ENCODE measurements around the gene CSNK1D. TPM values are rescaled to one million over a fixed set of nuclear protein-coding genes. Genes with fewer than 3 reads are reported as not detected.

CSNK1D gene
- total and polyA plus RNA-seq, 2 donors (not counting 1 experiment from before 2014, with no cell fraction given) = 196 to 241 TPM

DNA sequence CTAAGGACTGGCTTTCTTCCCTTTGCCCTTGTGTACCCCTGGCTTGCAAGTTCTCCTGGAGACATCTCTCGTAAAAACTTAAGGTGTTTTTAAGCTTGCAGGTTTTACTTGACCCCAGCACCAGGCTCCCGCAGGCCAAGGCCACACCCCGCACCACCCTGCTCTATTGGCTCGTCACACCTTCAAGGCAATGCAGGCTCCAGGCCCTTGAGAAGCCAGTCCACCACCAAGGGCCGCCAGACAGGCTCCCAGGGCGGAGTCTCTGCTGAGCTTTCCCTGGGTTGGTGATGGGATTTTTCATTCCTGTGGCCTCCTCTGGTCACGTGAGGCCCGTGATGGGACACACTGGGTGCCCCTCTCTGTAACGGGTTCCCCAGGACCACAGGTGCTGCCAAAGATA is 9.9 kb downstream of the CSNK1D start:
- Histone ChIP-seq H3K27ac (ENCODE audit: low read length in 2 of 2) (no peak overlapping the region), H3K9ac (ENCODE audit: low read length) (no peak overlapping the region), H3K79me2 (ENCODE audit: control insufficient read depth, insufficient read depth, low read length) (peaks cover 95% of the 10 kb centered on the region), H3K9me3 (ENCODE audit: control extremely low read depth in 1 of 3, control insufficient read depth in 2 of 3, insufficient read depth in 1 of 3, low read length in 2 of 3) (no peaks in the 10 kb centered on the region), H2AFZ (ENCODE audit: insufficient read depth, low read depth, low read length, poor library complexity, severe bottlenecking) (no peak overlapping the region), H3K36me3 (replicated peaks in 1 of 2; ENCODE audit: control extremely low read depth in 1 of 2, control insufficient read depth in 1 of 2, extremely low read depth in 1 of 2, insufficient read depth in 2 of 2, low read length in 1 of 2) (peaks cover 6 to 92% of the 10 kb centered on the region in 2 experiments), H3K4me2 (replicated peaks; ENCODE audit: low read depth, low read length, poor library complexity, severe bottlenecking) (no peak overlapping the region), H4K20me1 (ENCODE audit: control insufficient read depth, insufficient read depth, low read length, poor library complexity, severe bottlenecking) (peaks cover 92% of the 10 kb centered on the region), H3K4me3 (ENCODE audit: control extremely low read depth in 1 of 5, extremely low read depth in 1 of 5, insufficient read depth in 1 of 5, low read depth in 2 of 5, low read length in 4 of 5) (no peak overlapping the region), H3K27me3 (replicated peaks in 1 of 4; ENCODE audit: control extremely low read depth in 1 of 4, control insufficient read depth in 3 of 4, insufficient read depth in 4 of 4, low read length in 3 of 4) (no peaks in the 10 kb centered on the region), H3K4me1 (ENCODE audit: control insufficient read depth in 2 of 2, insufficient read depth in 2 of 2, low read length in 2 of 2) (peaks cover 0 to 12% of the 10 kb centered on the region in 2 donors)
- TF ChIP-seq, protein P1, sequence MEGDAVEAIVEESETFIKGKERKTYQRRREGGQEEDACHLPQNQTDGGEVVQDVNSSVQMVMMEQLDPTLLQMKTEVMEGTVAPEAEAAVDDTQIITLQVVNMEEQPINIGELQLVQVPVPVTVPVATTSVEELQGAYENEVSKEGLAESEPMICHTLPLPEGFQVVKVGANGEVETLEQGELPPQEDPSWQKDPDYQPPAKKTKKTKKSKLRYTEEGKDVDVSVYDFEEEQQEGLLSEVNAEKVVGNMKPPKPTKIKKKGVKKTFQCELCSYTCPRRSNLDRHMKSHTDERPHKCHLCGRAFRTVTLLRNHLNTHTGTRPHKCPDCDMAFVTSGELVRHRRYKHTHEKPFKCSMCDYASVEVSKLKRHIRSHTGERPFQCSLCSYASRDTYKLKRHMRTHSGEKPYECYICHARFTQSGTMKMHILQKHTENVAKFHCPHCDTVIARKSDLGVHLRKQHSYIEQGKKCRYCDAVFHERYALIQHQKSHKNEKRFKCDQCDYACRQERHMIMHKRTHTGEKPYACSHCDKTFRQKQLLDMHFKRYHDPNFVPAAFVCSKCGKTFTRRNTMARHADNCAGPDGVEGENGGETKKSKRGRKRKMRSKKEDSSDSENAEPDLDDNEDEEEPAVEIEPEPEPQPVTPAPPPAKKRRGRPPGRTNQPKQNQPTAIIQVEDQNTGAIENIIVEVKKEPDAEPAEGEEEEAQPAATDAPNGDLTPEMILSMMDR (IDR thresholded peaks at IDR 0.05) = no peak
- TF ChIP-seq EZH2 (IDR thresholded peaks at IDR 0.05; ENCODE audit: borderline replicate concordance, insufficient read depth, low read depth, low read length, poor library complexity, severe bottlenecking) = no peak
- H3K27me3 Mint-ChIP-seq = no peaks in the 10 kb centered on the region
- ChIA-PET CTCF (no interaction called here), POLR2A (interaction anchor here (0.5 kb wide), 1 partner anchor 44 kb away, joined by 3 read pairs; no protein-coding TSS in a partner anchor)
- no peaks in the 10 kb centered on the region for H3K9me3 Mint-ChIP-seq (ENCODE audit: insufficient read depth)
- no peak overlapping the region for H3K4me3 Mint-ChIP-seq
- no peak overlapping the region for H3K27ac Mint-ChIP-seq
- peaks cover 25% of the 10 kb centered on the region for H3K4me1 Mint-ChIP-seq
- WGBS (ENCODE audit: insufficient coverage) = 98% methylated on average over 9 of the region's 9 CpGs
- DNase-seq (no peak), ATAC-seq (ENCODE audit: low read depth) (no peak)
- intact Hi-C loops (cut with micrococcal nuclease) = no loop called here

- Histone ChIP-seq H3K27me3 (replicated peaks in 1 of 4; ENCODE audit: control extremely low read depth in 1 of 4, control insufficient read depth in 3 of 4, insufficient read depth in 4 of 4, low read length in 3 of 4) (no peaks in the 10 kb centered on the region), H3K9me3 (ENCODE audit: control extremely low read depth in 1 of 3, control insufficient read depth in 2 of 3, insufficient read depth in 1 of 3, low read length in 2 of 3) (no peaks in the 10 kb centered on the region), H2AFZ (ENCODE audit: insufficient read depth, low read depth, low read length, poor library complexity, severe bottlenecking) (no peak overlapping the region), H3K4me3 (ENCODE audit: control extremely low read depth in 1 of 5, extremely low read depth in 1 of 5, insufficient read depth in 1 of 5, low read depth in 2 of 5, low read length in 4 of 5) (no peak overlapping the region), H3K36me3 (replicated peaks in 1 of 2; ENCODE audit: control extremely low read depth in 1 of 2, control insufficient read depth in 1 of 2, extremely low read depth in 1 of 2, insufficient read depth in 2 of 2, low read length in 1 of 2) (peaks cover 6 to 89% of the 10 kb centered on the region in 2 experiments), H3K4me2 (replicated peaks; ENCODE audit: low read depth, low read length, poor library complexity, severe bottlenecking) (no peak overlapping the region), H3K4me1 (ENCODE audit: control insufficient read depth in 2 of 2, insufficient read depth in 2 of 2, low read length in 2 of 2) (no peaks in the 10 kb centered on the region), H3K79me2 (ENCODE audit: control insufficient read depth, insufficient read depth, low read length) (peaks cover 93% of the 10 kb centered on the region), H3K9ac (ENCODE audit: low read length) (no peak overlapping the region), H3K27ac (ENCODE audit: low read length in 2 of 2) (no peak overlapping the region), H4K20me1 (ENCODE audit: control insufficient read depth, insufficient read depth, low read length, poor library complexity, severe bottlenecking) (peaks cover 90% of the 10 kb centered on the region)
- Mint-ChIP-seq H3K27ac (no peak overlapping the region), H3K9me3 (ENCODE audit: insufficient read depth) (no peaks in the 10 kb centered on the region), H3K4me1 (peaks cover 14% of the 10 kb centered on the region), H3K27me3 (no peaks in the 10 kb centered on the region), H3K4me3 (no peak overlapping the region)
- POLR2A ChIA-PET = no interaction called here
- CTCF ChIA-PET = interaction anchor here (0.9 kb wide), 1 partner anchor 26 kb away, joined by 4 read pairs; no protein-coding TSS in a partner anchor
- 73% methylated on average over 4 of the region's 4 CpGs for WGBS (ENCODE audit: insufficient coverage)
- ATAC-seq (ENCODE audit: low read depth) = no peak
- TF ChIP-seq EZH2 (IDR thresholded peaks at IDR 0.05; ENCODE audit: borderline replicate concordance, insufficient read depth, low read depth, low read length, poor library complexity, severe bottlenecking) = no peak
- TF ChIP-seq, protein P1 (IDR thresholded peaks at IDR 0.05) = no peak
- no peak for DNase-seq
- intact Hi-C loops (cut with micrococcal nuclease) = no loop called here
These were observed 11.2 kb downstream of the CSNK1D start for GRCh38 chr17:82262344-82262743.

Measured in B cell (primary cell).